IPS DF 6.9 (cell line): ENCODE measurements around the gene RPUSD1.

Source experiments
- DNase-seq: peaks from one replicate; pipeline ENCODE4 v3.0.0-alpha.2; 2013; ENCODE audit warnings: low read depth, low spot score
- H3K27ac ChIP-seq: one replicate; pipeline ENCODE4 v1.5.1; 2013; ENCODE audit warnings: low read length, control low read depth
- H3K27me3 ChIP-seq: 2 replicates; pipeline ENCODE4 v1.6.1; 2013; ENCODE audit warnings: mild to moderate bottlenecking, low read length; ENCODE audit not compliant: control insufficient read depth, insufficient read depth
- H3K36me3 ChIP-seq: 2 replicates; pipeline ENCODE4 v1.6.1; 2013; ENCODE audit warnings: low read length; ENCODE audit not compliant: control insufficient read depth, insufficient read depth
- H3K4me1 ChIP-seq: 2 replicates; pipeline ENCODE4 v1.6.1; 2013; ENCODE audit warnings: low read length; ENCODE audit not compliant: control insufficient read depth, insufficient read depth
- H3K4me3 ChIP-seq: 2 replicates; pipeline ENCODE4 v1.5.1; 2013; ENCODE audit warnings: mild to moderate bottlenecking, low read length
- H3K9me3 ChIP-seq: 2 replicates; pipeline ENCODE4 v1.6.1; 2013; ENCODE audit warnings: low read length, inconsistent platforms; ENCODE audit not compliant: control insufficient read depth, insufficient read depth
- WGBS: extraction: QIAGEN DNeasy Blood & Tissue Kit; methylation state at CpG from one replicate; pipeline ENCODE4 v1.1.7; 2013; ENCODE audit warnings: mixed read lengths, missing lambda C conversion rate; ENCODE audit not compliant: insufficient read length, insufficient coverage; 5-methylcytosine and 5-hydroxymethylcytosine counted together

Gene RPUSD1

DNA sequence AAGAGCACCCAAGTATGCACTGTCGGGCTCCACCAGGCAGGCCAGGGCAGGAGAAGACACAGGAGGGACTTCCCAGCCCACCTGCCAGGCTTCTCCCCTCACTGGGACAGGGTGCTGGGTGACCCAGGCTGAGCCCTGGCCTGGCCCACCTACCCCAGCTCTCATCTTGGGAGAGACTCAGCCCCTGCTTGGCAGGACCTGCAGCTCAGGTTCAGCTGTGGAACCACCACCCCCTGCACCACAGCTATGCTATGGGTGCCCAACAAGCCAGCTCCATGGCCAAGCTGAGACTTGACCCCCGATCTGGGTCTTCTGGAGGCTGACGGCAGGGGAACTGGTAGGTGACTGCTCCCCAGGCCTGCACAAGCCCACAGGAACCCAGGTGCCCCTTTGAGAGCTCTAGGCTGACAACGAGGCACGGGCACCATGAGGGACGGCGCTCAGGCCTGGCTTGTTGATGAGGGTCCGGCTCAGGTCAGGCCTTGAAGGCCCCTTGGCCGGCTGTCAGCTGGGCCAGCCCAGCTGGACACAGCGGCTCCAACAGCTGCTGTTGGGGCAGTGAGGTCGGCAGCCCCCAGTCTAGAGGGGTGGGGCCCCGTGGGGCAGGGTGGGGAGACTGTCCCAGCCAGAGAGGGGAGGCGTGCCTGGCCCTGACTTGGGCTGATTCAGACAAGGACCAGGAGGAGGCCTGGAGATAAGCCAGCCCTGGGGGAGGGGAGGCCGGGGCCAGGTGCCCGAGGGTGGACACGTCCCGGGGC lies 4.6 kb downstream of the RPUSD1 start:
- Histone ChIP-seq H3K27ac (no peak overlapping the region), H3K4me1 (no peaks in the 10 kb centered on the region; the same call in 1 of the 2 replicates), H3K9me3 (no peaks in the 10 kb centered on the region), H3K27me3 (no peaks in the 10 kb centered on the region), H3K4me3 (no peak overlapping the region), H3K36me3 (peaks cover 10% of the 10 kb centered on the region; the same call in 1 of the 2 replicates)
- no CpG with 5 or more reads among the region's 17 CpGs for WGBS
- DNase-seq = no peak

DNA sequence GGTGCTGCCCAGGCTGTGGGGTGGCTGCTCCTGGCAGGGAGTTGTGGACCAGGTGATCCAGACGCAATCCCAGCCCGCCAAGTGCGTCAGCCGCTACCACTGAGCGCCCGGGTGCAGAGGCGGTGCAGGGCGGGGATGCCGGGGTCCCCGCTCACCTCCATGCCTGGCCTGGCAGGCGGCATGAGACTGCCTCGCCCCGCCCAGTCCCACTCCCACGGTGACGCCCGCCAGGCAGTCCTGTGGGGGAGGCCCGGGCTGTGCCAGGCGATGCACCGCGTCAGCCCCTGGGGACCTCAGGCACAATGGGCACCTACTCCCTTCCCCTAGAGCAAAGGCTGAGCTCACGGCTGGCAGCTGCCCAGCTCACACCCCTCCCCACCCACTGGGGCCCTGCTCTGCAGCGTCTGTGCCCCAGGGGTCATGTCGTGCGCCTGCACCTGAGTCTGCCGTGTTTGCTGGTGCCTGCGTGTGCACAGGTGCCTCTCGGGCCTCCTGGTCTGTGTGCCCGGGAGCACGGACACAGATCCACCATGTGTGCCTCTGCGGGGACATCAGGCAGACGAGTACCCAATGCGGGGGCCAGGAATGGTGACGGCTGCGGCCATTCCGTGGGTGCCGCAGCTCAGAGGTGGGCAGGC lies 5.3 kb downstream of the RPUSD1 start:
- WGBS = no CpG with 5 or more reads among the region's 36 CpGs
- no peak overlapping the region for H3K27ac ChIP-seq
- no peaks in the 10 kb centered on the region for H3K9me3 ChIP-seq
- H3K4me3 ChIP-seq = no peak overlapping the region
- no peaks in the 10 kb centered on the region; the same call in 1 of the 2 replicates for H3K4me1 ChIP-seq
- no peaks in the 10 kb centered on the region for H3K27me3 ChIP-seq
- DNase-seq = no peak
- H3K36me3 ChIP-seq = peaks cover 10% of the 10 kb centered on the region; the same call in 1 of the 2 replicates

DNA sequence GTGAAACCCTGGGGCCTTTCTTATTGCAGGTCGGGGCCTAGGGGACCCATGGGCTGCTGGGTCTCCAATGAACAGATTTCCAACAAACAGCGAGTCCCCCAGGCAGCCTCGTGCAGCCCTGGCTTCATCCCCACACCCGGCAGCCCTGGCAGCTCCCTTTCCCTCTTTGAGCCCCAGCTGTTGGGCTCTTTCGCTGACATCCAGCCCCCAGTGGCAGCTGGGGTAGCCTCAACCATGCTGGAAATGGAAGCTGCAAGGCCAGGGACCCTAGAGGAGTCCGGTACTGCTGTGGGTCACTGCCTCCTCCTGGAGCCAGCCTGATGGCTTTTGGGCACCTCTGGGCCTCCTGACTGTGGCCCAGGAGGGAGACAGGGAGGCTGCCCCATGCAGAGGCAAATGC lies 5.9 kb downstream of the RPUSD1 start:
- WGBS = no CpG with 5 or more reads among the region's 6 CpGs
- H3K36me3 ChIP-seq = peaks cover 10% of the 10 kb centered on the region; the same call in 1 of the 2 replicates
- no peaks in the 10 kb centered on the region for H3K9me3 ChIP-seq
- H3K4me1 ChIP-seq = no peaks in the 10 kb centered on the region
- no peak overlapping the region for H3K27ac ChIP-seq
- no peaks in the 10 kb centered on the region for H3K27me3 ChIP-seq
- H3K4me3 ChIP-seq = no peak overlapping the region
- no peak for DNase-seq

DNA sequence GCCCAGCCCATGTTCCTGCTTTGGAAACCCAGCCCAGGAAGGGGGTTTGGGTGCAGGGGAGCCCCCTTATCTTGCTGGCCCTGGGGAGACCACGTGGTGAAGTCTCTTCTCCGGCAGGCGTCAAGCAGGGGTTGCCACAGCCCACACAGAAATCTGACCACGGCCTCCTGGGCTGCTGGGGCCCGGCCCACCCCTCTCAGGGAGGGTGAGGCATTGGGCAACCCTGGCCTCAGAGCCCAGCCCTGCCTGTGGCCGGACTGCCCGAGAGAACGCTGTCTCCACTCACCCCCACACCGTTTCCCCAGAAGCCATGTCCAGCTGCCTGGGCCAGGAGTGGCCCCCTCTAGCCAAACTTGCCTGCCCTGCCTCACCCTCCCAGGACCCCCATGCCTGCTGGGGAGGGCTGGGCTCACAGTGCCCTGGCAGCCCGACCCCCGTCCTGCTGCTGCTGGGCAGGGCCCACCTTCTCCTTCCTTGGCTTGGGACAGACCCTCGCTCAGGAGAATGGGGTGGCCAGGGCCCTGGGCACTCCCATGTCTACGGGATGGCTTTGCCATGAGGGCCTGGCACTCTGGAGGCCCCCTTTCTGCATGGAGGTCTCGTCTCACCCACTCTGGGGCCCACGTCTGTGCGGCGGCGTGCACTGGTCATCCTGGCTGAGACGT lies 6.7 kb downstream of the RPUSD1 start:
- Histone ChIP-seq H3K27ac (no peak overlapping the region), H3K27me3 (no peaks in the 10 kb centered on the region), H3K4me1 (no peaks in the 10 kb centered on the region), H3K36me3 (peaks cover 5% of the 10 kb centered on the region; the same call in 1 of the 2 replicates), H3K9me3 (no peaks in the 10 kb centered on the region), H3K4me3 (no peak overlapping the region)
- no CpG with 5 or more reads among the region's 19 CpGs for WGBS
- DNase-seq = no peak

DNA sequence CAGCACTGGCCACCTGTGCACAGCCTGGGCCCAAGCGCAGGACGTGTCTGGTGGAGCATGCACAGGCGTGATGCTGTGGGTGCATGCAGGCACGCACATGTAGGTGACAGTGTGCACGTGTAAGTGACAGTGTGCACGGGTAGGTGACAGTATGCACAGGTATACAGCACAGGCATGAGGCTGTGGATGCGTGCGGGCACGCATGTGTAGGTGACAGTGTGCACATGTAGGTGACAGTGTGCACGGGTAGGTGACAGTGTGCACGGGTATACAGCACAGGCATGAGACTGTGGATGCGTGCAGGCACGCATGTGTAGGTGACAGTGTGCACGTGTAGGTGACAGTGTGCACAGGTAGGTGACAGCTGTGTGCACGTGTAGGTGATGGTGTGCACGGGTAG lies 7.9 kb downstream of the RPUSD1 start:
- Histone ChIP-seq H3K9me3 (no peaks in the 10 kb centered on the region), H3K4me3 (no peak overlapping the region), H3K27ac (no peak overlapping the region), H3K4me1 (no peaks in the 10 kb centered on the region), H3K36me3 (no peaks in the 10 kb centered on the region), H3K27me3 (no peaks in the 10 kb centered on the region)
- no peak for DNase-seq
- WGBS = no CpG with 5 or more reads among the region's 16 CpGs

DNA sequence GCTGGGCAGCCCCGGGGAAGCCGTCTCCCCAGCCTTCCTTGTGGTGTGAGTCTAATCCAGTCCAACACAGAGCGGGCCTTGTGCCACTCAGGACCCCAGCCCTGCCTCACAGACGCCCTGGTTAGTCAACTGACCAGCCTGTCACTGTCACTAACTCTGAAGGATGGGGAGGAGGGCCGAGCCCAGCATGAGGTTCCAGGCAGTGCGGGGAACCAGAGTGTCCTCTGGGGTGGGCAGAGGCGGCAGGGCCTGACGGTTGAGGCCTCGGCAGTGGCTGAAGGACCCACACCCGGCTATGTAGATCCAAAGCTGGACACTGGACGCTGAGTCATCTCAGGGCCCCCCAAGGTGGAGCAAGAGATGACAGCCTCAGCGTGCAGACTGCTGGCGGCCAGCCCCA lies 8.6 kb downstream of the RPUSD1 start:
- H3K27me3 ChIP-seq = no peaks in the 10 kb centered on the region
- H3K4me1 ChIP-seq = no peaks in the 10 kb centered on the region; the same call in 1 of the 2 replicates
- no peak overlapping the region for H3K4me3 ChIP-seq
- H3K36me3 ChIP-seq = peaks cover 2% of the 10 kb centered on the region; the same call in 1 of the 2 replicates
- WGBS = no CpG with 5 or more reads among the region's 13 CpGs
- DNase-seq = no peak
- H3K9me3 ChIP-seq = no peaks in the 10 kb centered on the region
- H3K27ac ChIP-seq = no peak overlapping the region

DNA sequence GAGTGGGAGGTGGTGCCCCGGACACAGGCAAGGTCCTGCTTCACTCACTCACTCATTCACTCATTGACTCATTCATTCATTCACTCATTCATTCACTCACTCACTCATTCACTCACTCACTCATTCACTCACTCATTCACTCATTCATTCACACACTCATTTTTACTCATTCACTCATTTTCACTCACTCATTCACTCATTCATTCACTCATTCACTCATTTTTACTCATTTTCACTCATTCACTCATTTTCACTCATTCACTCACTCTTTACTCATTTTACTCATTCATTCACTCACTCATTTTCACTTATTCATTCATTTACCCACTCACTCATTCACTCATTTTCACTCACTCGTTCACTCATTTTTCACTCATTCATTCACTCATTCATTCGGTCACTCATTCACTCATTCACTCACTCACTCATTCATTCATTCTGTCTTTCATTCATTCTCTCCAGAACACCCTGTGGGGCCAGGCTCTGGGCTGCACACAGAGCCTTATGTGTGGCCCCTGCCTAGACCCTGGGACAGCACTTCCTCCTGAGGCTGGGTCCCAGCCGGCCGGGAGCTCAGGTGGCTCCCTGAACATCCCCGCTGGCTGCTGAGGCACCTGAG lies 9.2 kb downstream of the RPUSD1 start:
- Histone ChIP-seq H3K4me3 (no peak overlapping the region), H3K36me3 (peaks cover 3% of the 10 kb centered on the region; the same call in 1 of the 2 replicates), H3K4me1 (no peaks in the 10 kb centered on the region; the same call in 1 of the 2 replicates), H3K9me3 (no peaks in the 10 kb centered on the region), H3K27me3 (no peaks in the 10 kb centered on the region), H3K27ac (no peak overlapping the region)
- 100% methylated on average over 2 of the region's 6 CpGs for WGBS
- no peak for DNase-seq

DNA sequence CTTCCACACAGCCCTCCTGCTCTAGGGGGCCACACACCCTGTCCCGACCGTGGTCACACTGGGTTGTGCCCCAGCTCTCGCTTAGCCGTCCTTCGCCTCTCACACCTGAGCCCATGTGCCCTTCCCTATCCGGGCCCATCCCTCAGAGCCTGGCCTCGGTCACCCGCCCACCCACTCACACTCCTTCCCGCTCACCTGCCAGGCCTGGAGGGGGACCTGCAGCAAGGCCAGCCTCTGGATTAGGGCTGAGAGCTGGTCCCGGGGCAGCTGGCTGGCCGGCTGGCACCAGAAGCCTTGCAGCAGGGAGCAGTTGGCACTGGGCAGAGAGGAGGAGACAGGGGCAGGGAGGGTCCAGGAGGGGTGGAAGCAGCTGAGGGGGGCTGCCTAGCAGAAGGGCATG lies 9.7 kb downstream of the RPUSD1 start:
- H3K36me3 ChIP-seq = peaks cover 3% of the 10 kb centered on the region; the same call in 1 of the 2 replicates
- no peak overlapping the region for H3K4me3 ChIP-seq
- no peaks in the 10 kb centered on the region for H3K9me3 ChIP-seq
- no peak overlapping the region for H3K27ac ChIP-seq
- WGBS = no CpG with 5 or more reads among the region's 11 CpGs
- H3K4me1 ChIP-seq = no peaks in the 10 kb centered on the region; the same call in 1 of the 2 replicates
- no peaks in the 10 kb centered on the region for H3K27me3 ChIP-seq
- DNase-seq = no peak

DNA sequence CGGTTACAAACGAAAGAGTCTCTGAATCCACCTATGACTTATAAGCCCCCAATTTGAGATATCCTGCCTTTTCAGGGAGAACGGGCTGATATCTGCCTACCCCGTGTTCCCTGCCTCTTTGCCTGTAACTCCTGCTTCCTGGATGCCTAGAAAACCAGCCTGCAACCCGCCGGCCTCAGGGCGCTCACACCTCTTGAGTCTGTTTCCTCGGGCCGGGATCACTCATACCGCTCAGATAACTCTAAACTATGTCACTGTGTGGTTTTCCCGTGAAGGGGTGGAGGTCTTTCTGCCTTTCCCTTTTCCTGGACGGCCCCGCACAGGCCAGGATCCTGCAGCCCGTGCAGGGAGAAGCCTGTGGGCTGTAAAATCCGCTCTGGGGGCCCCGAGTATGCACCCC lies 10.4 kb downstream of the RPUSD1 start:
- H3K27me3 ChIP-seq = no peaks in the 10 kb centered on the region

DNA sequence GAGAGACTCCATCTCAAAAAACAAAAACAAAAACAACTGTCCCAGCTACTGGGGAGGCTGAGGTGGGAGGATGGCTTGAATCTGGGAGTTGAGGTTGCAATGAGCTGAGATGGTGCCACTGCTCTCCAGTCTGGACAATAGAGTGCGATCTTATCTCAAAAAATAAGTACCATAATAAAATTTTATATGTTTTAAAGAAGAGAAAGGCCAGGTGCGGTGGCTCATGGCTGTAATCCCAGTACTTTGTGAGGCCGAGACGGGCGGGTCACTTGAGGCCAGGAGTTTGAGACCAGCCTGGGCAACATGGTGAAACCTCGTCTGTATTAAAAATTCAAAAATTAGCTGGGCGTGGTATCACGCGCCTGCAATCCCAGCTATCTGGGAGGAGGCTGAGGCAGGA lies 11.4 kb downstream of the RPUSD1 start:
- no peak overlapping the region for H3K4me3 ChIP-seq
- no peak overlapping the region for H3K27ac ChIP-seq
- peaks cover 3% of the 10 kb centered on the region; the same call in 1 of the 2 replicates for H3K36me3 ChIP-seq
- no peaks in the 10 kb centered on the region for H3K27me3 ChIP-seq
- H3K9me3 ChIP-seq = no peaks in the 10 kb centered on the region
- DNase-seq = no peak
- no peaks in the 10 kb centered on the region; the same call in 1 of the 2 replicates for H3K4me1 ChIP-seq
- no CpG with 5 or more reads among the region's 9 CpGs for WGBS

More for the DNA sequence above, 10.4 kb downstream of the RPUSD1 start:
- Histone ChIP-seq H3K36me3 (peaks cover 3% of the 10 kb centered on the region; the same call in 1 of the 2 replicates), H3K4me1 (no peaks in the 10 kb centered on the region; the same call in 1 of the 2 replicates), H3K27ac (no peak overlapping the region), H3K9me3 (no peaks in the 10 kb centered on the region), H3K4me3 (no peak overlapping the region)
- DNase-seq = no peak
- WGBS = no CpG with 5 or more reads among the region's 16 CpGs
